ENCODE data around the gene C1QB. TPM values are rescaled to one million over a fixed set of nuclear protein-coding genes. Genes with fewer than 3 reads are reported as not detected.

The C1QB gene
- total RNA-seq, 2 experiments from 2014 or later = not detected

DNA sequence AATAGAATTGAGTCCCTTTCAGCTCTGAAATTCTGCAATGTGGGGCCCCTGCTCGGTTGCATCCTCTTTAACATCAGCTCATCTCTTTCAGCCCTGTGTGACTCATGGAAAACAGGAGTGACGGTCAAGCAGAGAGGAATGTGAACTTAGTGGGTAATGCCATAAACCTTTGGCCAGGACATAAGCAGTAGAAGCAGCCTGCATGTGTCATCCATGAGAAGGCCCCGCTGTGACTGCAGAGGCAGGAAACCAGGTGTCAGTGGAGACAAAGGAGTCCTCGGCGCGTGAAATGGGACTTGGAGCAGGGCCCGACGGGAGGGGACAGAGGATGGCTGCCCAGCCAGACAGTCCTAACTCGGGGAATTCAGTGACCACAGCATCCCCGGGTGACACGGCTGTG is 36.5 kb downstream of the C1QB start:
- ATAC-seq (no peak), DNase-seq (no peak)
- Mint-ChIP-seq H3K4me1 (ENCODE audit: low read depth) (no peaks in the 10 kb centered on the region), H3K4me3 (no peak overlapping the region), H3K36me3 (ENCODE audit: low read depth) (no peaks in the 10 kb centered on the region), H3K27me3 (peaks cover 12% of the 10 kb centered on the region), H3K27ac (no peak overlapping the region), H3K9me3 (no peaks in the 10 kb centered on the region)
- ChIA-PET CTCF (interaction anchor here (2.0 kb wide), 1 partner anchor 15 kb away, joined by 6 read pairs; no protein-coding TSS in a partner anchor), POLR2A (no interaction called here)
- TF ChIP-seq, protein P1, sequence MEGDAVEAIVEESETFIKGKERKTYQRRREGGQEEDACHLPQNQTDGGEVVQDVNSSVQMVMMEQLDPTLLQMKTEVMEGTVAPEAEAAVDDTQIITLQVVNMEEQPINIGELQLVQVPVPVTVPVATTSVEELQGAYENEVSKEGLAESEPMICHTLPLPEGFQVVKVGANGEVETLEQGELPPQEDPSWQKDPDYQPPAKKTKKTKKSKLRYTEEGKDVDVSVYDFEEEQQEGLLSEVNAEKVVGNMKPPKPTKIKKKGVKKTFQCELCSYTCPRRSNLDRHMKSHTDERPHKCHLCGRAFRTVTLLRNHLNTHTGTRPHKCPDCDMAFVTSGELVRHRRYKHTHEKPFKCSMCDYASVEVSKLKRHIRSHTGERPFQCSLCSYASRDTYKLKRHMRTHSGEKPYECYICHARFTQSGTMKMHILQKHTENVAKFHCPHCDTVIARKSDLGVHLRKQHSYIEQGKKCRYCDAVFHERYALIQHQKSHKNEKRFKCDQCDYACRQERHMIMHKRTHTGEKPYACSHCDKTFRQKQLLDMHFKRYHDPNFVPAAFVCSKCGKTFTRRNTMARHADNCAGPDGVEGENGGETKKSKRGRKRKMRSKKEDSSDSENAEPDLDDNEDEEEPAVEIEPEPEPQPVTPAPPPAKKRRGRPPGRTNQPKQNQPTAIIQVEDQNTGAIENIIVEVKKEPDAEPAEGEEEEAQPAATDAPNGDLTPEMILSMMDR (IDR thresholded peaks at IDR 0.05) = no peak
- intact Hi-C loops (cut with micrococcal nuclease) = no loop called here

DNA sequence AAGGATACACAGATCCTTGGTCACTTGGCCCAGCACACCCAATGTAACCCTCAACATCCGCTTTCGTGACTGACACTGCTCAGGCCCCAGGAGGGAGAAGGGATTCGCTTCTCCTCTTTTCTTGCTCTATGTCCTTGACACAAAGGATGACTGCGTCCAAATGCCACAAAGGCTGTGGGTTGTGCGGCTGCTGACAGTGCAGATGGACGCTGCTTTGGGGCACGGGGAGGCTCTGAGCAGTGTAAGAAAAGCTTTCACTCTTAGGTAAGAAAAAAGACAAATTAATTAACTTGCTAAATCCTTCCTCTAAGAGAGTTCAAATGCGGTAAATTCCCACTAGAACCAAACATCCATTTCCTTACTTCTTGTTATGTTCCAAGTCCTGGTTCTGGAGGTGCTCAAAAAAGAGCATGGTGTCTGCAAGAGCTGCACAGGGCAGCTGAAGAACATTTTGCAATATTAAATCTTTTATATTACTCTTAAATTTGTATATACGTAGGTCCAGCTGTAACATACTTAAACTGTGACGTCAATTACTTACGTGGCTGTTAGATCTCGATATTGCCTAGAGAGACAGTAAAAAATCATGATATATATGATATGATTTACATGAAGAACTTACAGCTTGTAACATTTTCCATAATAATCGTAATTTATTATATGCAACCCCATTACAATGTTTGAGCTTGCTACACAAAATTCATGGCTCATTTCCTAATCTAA is 38.2 kb downstream of the C1QB start:
- H3K27me3 Mint-ChIP-seq = peaks cover 7% of the 10 kb centered on the region
- intact Hi-C loops (cut with micrococcal nuclease) = no loop called here
- DNase-seq (no peak), ATAC-seq (no peak)
- no peaks in the 10 kb centered on the region for H3K9me3 Mint-ChIP-seq
- CTCF ChIA-PET = interaction anchor here (1.3 to 2.0 kb wide), 2 partner anchors 13 to 1421 kb away, joined by 3 to 14 read pairs; no protein-coding TSS in a partner anchor
- TF ChIP-seq, protein P1 (IDR thresholded peaks at IDR 0.05) = no peak
- POLR2A ChIA-PET = no interaction called here
- no peaks in the 10 kb centered on the region for H3K36me3 Mint-ChIP-seq (ENCODE audit: low read depth)
- H3K4me3 Mint-ChIP-seq = no peak overlapping the region
- no peaks in the 10 kb centered on the region for H3K4me1 Mint-ChIP-seq (ENCODE audit: low read depth)
- no peak overlapping the region for H3K27ac Mint-ChIP-seq

DNA sequence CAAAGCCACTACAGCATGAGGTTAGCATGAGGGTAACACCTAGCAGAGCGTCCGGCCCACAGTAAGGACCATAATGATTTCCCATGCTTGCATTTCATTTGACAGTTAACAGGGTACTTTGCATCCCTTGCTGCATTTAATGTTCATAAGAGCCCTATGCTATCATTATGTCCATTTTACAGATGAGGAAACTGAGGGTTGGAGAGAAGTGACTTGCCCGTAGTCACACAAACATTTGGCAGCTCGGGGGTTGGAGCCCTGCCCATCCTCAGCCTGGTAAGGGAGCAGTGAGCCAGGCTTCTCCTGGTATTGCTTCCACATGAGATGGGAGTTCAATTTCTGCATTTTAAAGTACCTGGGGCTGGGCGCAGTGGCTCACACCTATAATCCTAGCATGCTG is 41.1 kb downstream of the C1QB start:
- H3K27me3 Mint-ChIP-seq = peaks cover 3% of the 10 kb centered on the region
- H3K27ac Mint-ChIP-seq = no peak overlapping the region
- no peak overlapping the region for H3K4me3 Mint-ChIP-seq
- TF ChIP-seq, protein P1 (IDR thresholded peaks at IDR 0.05) = no peak
- no peak for DNase-seq
- POLR2A ChIA-PET = no interaction called here
- intact Hi-C loops (cut with micrococcal nuclease) = no loop called here
- CTCF ChIA-PET = no interaction called here
- H3K4me1 Mint-ChIP-seq (ENCODE audit: low read depth) = no peaks in the 10 kb centered on the region
- no peaks in the 10 kb centered on the region for H3K9me3 Mint-ChIP-seq
- no peak for ATAC-seq
- no peaks in the 10 kb centered on the region for H3K36me3 Mint-ChIP-seq (ENCODE audit: low read depth)

DNA sequence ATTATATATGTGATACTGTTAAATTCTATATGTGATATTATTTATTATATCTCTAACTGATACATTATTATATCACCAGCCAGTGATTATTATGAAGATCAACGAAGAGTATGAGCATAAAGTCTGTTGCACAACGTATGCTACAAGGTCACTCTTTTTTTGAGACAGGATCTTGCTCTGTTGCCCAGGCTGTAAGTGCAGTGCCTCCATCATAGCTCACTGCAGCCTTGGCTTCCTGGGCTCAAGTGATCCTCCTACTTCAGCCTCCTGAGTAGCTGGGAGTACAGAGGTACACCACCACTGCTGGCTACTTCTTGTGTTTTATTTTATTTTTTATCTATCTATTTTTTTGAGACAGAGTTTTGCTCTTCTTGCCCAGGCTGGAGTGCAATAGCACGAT is 43.6 kb downstream of the C1QB start:
- H3K4me1 Mint-ChIP-seq (ENCODE audit: low read depth) = no peaks in the 10 kb centered on the region
- ATAC-seq (no peak), DNase-seq (no peak)
- H3K36me3 Mint-ChIP-seq (ENCODE audit: low read depth) = no peaks in the 10 kb centered on the region
- H3K27ac Mint-ChIP-seq = no peak overlapping the region
- CTCF ChIA-PET = no interaction called here
- TF ChIP-seq, protein P1 (IDR thresholded peaks at IDR 0.05) = no peak
- H3K27me3 Mint-ChIP-seq = no peaks in the 10 kb centered on the region
- POLR2A ChIA-PET = no interaction called here
- no peaks in the 10 kb centered on the region for H3K9me3 Mint-ChIP-seq
- H3K4me3 Mint-ChIP-seq = no peak overlapping the region
- intact Hi-C loops (cut with micrococcal nuclease) = no loop called here

DNA sequence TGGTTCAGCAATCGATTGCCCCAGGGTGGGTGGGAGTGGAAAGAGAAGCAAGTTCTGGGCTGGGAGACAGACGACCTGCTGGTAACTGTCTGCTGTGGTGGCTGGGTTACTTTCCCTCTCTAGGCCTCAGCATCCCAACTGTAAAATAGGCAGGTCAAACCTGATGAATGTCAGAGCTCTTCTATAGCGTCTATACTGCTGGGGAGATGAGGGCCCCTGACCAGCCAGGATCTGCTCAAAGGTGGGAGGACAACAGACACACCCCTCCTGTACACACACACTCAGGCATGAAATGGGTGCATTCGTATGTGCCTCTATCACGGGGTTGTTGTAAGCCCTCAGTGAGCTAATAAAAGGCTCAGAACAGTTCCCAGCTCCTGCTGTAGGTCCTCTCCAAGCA is 44.9 kb downstream of the C1QB start:
- no peaks in the 10 kb centered on the region for H3K9me3 Mint-ChIP-seq
- TF ChIP-seq, protein P1 (IDR thresholded peaks at IDR 0.05) = no peak
- no peaks in the 10 kb centered on the region for H3K36me3 Mint-ChIP-seq (ENCODE audit: low read depth)
- ChIA-PET POLR2A (no interaction called here), CTCF (no interaction called here)
- no peaks in the 10 kb centered on the region for H3K4me1 Mint-ChIP-seq (ENCODE audit: low read depth)
- no peak for ATAC-seq
- intact Hi-C loops (cut with micrococcal nuclease) = no loop called here
- no peak for DNase-seq
- no peak overlapping the region for H3K4me3 Mint-ChIP-seq
- H3K27me3 Mint-ChIP-seq = no peaks in the 10 kb centered on the region
- no peak overlapping the region for H3K27ac Mint-ChIP-seq

Data from activated CD8-positive, alpha-beta T cell treated with anti-CD3 and anti-CD28 coated beads for 36 hours (primary cell).